Stomach (tissue), 4 donors: ENCODE data around the gene MCM8.

Experiments
- CTCF ChIP-seq, 7 experiments: fragments of 450-650 bp in 4 of 7; fragments of 200-600 bp in 3 of 7; sonication (generic) in 3 of 7; IDR thresholded peaks; one replicate each; pipeline ENCODE4 v1.5.1; 2016 to 2019; ENCODE audit warnings: antibody characterized with exemption in 7 of 7, control low read depth in 2 of 7, mild to moderate bottlenecking in 1 of 7
- EP300 ChIP-seq: sonication (generic); formaldehyde crosslinking; IDR thresholded peaks from one replicate; pipeline ENCODE4 v1.6.1; 2017; ENCODE audit warnings: antibody characterized with exemption
- POLR2A ChIP-seq, 4 donors: fragments of 450-650 bp; IDR thresholded peaks; one replicate each; pipeline ENCODE4 v1.6.1; 2016; ENCODE audit warnings: antibody characterized with exemption in 4 of 4, control low read depth in 2 of 4, mild to moderate bottlenecking in 1 of 4, moderate library complexity in 1 of 4
- POLR2AphosphoS5 ChIP-seq, 3 donors: sonication (generic); formaldehyde crosslinking; IDR thresholded peaks; one replicate each; pipeline ENCODE4 v1.6.1; 2016; ENCODE audit warnings: antibody characterized with exemption in 3 of 3

GRCh38 chr20:5900908-5901307, 49.5 kb upstream of the MCM8 start:
- TF ChIP-seq CTCF (IDR thresholded peaks at IDR 0.05) (no peak), POLR2A (IDR thresholded peaks at IDR 0.05) (no peak), POLR2AphosphoS5 (IDR thresholded peaks at IDR 0.05) (no peak), EP300 (no peak)
